22Rv1 (cell line): Measurements from ENCODE around the gene ABCA12.

Experiments used
- ZFX ChIP-seq: fragments of 450-650 bp; IDR thresholded peaks from 2 replicates; pipeline ENCODE4 v1.6.1; 2017; ENCODE audit warnings: antibody characterized with exemption, borderline replicate concordance
- TF ChIP-seq, protein P1 (sequence below): fragments of 450-650 bp; IDR thresholded peaks from 2 replicates; pipeline ENCODE4 v1.5.1; 2017; ENCODE audit warnings: mild to moderate bottlenecking

DNA sequence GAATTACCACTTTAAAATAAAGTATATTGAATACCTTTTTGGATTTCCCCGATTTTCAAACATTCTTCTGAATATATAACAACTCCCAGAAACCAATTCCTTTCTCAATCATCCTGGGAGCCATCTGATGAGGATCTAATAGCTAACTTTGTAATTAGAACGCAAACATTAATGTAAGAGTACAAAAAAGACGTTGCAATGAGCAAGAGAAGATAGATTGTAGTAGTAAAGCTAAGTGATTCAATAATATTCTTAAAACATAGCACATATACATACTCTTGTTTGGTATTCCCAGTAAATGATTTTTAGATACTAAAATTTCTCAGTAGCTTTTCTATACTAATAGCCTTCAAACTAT lies 1.1 kb downstream of the ABCA12 start:
- TF ChIP-seq, protein P1, sequence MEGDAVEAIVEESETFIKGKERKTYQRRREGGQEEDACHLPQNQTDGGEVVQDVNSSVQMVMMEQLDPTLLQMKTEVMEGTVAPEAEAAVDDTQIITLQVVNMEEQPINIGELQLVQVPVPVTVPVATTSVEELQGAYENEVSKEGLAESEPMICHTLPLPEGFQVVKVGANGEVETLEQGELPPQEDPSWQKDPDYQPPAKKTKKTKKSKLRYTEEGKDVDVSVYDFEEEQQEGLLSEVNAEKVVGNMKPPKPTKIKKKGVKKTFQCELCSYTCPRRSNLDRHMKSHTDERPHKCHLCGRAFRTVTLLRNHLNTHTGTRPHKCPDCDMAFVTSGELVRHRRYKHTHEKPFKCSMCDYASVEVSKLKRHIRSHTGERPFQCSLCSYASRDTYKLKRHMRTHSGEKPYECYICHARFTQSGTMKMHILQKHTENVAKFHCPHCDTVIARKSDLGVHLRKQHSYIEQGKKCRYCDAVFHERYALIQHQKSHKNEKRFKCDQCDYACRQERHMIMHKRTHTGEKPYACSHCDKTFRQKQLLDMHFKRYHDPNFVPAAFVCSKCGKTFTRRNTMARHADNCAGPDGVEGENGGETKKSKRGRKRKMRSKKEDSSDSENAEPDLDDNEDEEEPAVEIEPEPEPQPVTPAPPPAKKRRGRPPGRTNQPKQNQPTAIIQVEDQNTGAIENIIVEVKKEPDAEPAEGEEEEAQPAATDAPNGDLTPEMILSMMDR: no peak
- no peak for TF ChIP-seq ZFX
